NCI-H2081 treated with DMSO at 0.1 percent for 48 hours (cell line): ENCODE data around the gene CEL.
"Not testable (repeated sequence)": the region's sequence is repeated elsewhere in the genome, so short reads cannot be mapped to it uniquely, and the experiment has no call there.

ENCODE experiments used
- DNase-seq: peaks from one replicate; lab custom pipeline; 2025; lab: John Stamatoyannopoulos, UW

Gene CEL

GRCh38 chr9:133064241-133065069 is 2.7 kb downstream of the CEL start:
- no peak for DNase-seq

DNA sequence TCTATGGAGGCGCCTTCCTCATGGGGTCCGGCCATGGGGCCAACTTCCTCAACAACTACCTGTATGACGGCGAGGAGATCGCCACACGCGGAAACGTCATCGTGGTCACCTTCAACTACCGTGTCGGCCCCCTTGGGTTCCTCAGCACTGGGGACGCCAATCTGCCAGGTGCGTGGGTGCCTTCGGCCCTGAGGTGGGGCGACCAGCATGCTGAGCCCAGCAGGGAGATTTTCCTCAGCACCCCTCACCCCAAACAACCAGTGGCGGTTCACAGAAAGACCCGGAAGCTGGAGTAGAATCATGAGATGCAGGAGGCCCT is 3.2 kb downstream of the CEL start:
- no peak for DNase-seq

DNA sequence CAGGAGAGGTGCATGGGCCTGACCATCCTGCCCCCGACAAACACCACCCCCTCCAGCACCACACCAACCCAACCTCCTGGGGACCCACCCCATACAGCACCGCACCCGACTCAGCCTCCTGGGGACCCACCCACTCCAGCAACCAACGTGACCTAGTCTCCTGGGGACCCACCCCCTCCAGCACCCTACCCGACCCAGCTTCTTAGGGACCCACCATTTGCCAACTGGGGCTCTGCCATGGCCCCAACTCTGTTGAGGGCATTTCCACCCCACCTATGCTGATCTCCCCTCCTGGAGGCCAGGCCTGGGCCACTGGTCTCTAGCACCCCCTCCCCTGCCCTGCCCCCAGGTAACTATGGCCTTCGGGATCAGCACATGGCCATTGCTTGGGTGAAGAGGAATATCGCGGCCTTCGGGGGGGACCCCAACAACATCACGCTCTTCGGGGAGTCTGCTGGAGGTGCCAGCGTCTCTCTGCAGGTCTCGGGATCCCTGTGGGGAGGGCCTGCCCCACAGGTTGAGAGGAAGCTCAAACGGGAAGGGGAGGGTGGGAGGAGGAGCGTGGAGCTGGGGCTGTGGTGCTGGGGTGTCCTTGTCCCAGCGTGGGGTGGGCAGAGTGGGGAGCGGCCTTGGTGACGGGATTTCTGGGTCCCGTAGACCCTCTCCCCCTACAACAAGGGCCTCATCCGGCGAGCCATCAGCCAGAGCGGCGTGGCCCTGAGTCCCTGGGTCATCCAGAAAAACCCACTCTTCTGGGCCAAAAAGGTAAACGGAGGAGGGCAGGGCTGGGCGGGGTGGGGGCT is 4.6 kb downstream of the CEL start:
- DNase-seq, result no peak

DNA sequence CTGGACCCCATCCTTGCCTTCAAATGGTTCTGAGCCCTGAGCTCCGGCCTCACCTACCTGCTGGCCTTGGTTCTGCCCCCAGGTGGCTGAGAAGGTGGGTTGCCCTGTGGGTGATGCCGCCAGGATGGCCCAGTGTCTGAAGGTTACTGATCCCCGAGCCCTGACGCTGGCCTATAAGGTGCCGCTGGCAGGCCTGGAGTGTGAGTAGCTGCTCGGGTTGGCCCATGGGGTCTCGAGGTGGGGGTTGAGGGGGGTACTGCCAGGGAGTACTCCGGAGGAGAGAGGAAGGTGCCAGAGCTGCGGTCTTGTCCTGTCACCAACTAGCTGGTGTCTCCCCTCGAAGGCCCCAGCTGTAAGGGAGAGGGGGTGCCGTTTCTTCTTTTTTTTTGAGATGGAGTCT is 5.2 kb downstream of the CEL start:
- DNase-seq, result no peak

GRCh38 chr9:133067813-133068212 is 6.0 kb downstream of the CEL start:
- DNase-seq, result no peak

DNA sequence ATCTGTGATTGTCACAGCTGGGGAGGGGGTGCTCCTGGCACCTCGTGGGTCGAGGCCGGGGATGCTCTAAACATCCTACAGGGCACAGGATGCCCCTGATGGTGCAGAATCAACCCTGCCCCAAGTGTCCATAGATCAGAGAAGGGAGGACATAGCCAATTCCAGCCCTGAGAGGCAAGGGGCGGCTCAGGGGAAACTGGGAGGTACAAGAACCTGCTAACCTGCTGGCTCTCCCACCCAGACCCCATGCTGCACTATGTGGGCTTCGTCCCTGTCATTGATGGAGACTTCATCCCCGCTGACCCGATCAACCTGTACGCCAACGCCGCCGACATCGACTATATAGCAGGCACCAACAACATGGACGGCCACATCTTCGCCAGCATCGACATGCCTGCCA is 6.7 kb downstream of the CEL start:
- DNase-seq, result not testable (repeated sequence)

- DNase-seq, result not testable (repeated sequence)
Measured at GRCh38 chr9:133070500-133070961, 8.8 kb downstream of the CEL start.

- not testable (repeated sequence) for DNase-seq
Measured at GRCh38 chr9:133070985-133071384, 9.2 kb downstream of the CEL start.

GRCh38 chr9:133071484-133072150 is 9.8 kb downstream of the CEL start:
- DNase-seq, result no peak

GRCh38 chr9:133072210-133072609 is 10.4 kb downstream of the CEL start:
- not testable (repeated sequence) for DNase-seq

- DNase-seq, result no peak
Measured at GRCh38 chr9:133073086-133074014, 11.6 kb downstream of the CEL start.

DNA sequence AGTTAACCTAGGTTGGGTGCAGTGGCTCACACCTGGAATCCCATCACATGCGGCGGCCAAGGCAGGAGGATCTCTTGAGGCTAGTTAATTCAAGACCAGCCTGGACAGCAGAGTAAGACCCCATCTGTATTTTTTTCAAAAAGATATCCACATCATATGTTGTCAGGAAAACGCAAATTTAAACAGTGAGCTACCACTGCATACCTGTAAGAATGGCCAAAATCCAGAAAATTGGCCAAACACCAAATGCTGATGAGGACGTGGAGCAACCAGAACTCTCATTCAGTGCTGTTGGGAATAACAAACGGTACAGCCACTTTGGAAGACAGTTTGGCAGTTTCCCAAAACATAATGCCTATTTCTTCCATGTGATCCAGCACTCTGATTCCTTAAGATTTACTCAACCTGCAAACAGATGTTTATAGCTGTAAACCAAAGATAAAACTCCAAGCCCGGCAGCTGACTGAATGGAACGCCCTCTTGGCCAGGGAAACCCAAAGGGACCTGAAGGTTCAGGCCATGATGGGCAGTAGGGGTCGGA is 12.4 kb downstream of the CEL start:
- no peak for DNase-seq

DNA sequence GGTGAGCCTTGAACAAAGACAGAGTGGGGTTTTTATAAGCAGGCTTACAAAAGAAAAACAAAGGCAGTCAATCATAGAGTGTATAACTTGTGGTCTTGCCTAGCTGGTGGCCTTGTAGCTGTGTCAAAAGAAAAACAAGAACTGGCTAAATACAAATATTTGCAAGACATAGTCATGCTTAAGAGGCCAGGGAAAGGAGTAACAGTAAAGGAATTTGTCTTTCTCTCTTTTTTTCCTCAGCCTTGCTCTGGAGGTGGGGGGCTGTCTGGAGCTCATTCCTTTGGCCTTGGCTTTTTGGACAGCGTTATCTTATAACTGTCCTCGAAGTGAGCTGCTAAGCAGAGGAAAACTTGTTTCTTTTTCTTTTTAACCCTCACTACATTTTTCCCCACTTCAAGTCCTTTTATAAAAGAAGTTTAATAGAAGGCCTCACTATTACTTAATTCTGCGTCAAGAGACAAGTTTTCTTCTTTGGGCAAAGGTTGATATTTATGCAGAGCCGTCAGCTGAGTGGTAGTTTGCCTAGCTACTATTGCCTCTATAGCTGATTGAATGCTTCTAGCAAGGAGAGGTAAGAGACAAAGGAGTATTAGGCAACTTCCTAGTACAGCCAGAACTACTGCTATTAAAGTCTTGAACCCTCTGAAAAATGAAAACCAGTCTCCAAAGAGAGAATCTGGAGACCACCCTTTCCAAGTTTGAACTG is 14.3 kb downstream of the CEL start:
- no peak for DNase-seq

- no peak for DNase-seq
Measured at GRCh38 chr9:133076691-133077090, 14.9 kb downstream of the CEL start.

- no peak for DNase-seq
Measured at GRCh38 chr9:133078486-133078885, 16.7 kb downstream of the CEL start.

DNA sequence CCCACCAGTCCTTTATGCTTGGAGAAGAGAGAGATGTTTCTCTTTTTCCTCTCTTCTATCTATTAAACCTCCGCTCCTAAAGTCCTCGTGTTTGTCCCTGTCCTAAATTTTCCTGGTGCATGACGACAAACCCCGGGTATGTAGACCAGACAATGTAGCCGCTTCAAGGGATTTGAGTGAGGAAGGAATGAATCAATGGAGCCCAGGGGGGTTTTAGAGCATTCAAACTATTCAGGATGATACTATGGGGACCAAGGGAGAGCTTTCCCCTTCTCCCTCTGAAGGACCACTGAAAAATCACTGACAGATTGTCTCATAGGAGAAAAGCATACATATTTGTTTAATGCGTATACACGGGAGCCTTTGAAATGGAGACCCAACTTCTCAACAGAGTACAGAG is 18.4 kb downstream of the CEL start:
- no peak for DNase-seq

GRCh38 chr9:133080786-133081779 is 19.3 kb downstream of the CEL start:
- not testable (repeated sequence) for DNase-seq

GRCh38 chr9:133081957-133082644 is 20.3 kb downstream of the CEL start:
- not testable (repeated sequence) for DNase-seq

DNA sequence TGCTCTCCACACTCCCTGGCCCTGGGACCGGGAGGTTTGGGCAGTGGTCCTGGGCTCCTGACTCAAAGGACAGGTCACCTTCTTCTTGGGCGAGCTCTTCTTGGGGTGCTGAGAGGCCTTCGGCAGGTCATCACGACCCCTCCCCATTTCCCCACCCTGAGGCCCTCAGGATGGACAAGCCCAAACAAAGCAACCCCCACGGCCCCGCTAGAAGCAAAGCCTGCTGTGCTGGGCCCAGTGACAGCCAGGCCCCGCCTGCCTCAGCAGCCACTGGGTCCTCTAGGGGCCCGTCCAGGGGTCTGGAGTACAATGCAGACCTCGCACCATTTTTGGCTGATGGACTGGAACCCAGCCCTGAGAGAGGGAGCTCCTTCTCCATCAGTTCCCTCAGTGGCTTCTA is 21.9 kb downstream of the CEL start:
- not testable (repeated sequence) for DNase-seq
